SK-N-SH (cell line): ENCODE results near the gene RNF32. TPM values are rescaled to one million over a fixed set of nuclear protein-coding genes. Genes with fewer than 3 reads are reported as not detected.

Source experiments
- CTCF ChIA-PET: fragments of 300-600, 350-600 bp; formaldehyde crosslinking; extraction: SDS; loops from one replicate; lab custom pipeline; 2021; lab: Yijun Ruan, JAX
- POLR2A ChIA-PET: fragments of 350-600 bp; sonication (Branson Sonifier 250); formaldehyde crosslinking; extraction: SDS; loops from one replicate; lab custom pipeline; 2020; ENCODE audit warnings: antibody characterized with exemption, inconsistent platforms; lab: Yijun Ruan, JAX
- DNase-seq: peaks from one replicate; pipeline ENCODE4 v3.0.0; 2012
- H2AFZ ChIP-seq: fragments of 200-600 bp; sonication (generic); 2 replicates; pipeline ENCODE4 v1.8.1; 2016; ENCODE audit warnings: antibody characterized with exemption, mild to moderate bottlenecking, low read depth
- H3F3A ChIP-seq: fragments of 200-600 bp; sonication (generic); replicated peaks from 2 replicates; pipeline ENCODE3; 2016; ENCODE audit warnings: antibody characterized with exemption, mild to moderate bottlenecking; ENCODE audit not compliant: insufficient read depth
- H3K27ac ChIP-seq, 2 experiments: fragments of 200-500 bp in 1 of 2; fragments of 200-600 bp in 1 of 2; sonication (Bioruptor generic) in 1 of 2; sonication (generic), shearing (Covaris generic) in 1 of 2; 2 replicates each; pipeline versions ENCODE4 v1.5.1 to v1.6.1; 2014 to 2016; ENCODE audit warnings: low read depth in 2 of 2, inconsistent platforms in 1 of 2, low read length in 1 of 2, mild to moderate bottlenecking in 1 of 2, mixed read lengths in 1 of 2
- H3K27me3 ChIP-seq: fragments of 200-600 bp; sonication (generic), shearing (Covaris generic); 2 replicates; pipeline ENCODE4 v1.6.1; 2016; ENCODE audit warnings: mixed run types; ENCODE audit not compliant: insufficient read depth
- H3K36me3 ChIP-seq, 2 experiments: fragments of 200-500 bp in 1 of 2; fragments of 200-600 bp in 1 of 2; sonication (Bioruptor generic) in 1 of 2; sonication (generic) in 1 of 2; replicated peaks in 1 of 2; 2 replicates each; pipeline versions ENCODE3 to v1.5.1; 2014 to 2016; ENCODE audit warnings: low read length in 1 of 2, mild to moderate bottlenecking in 1 of 2; ENCODE audit not compliant: insufficient read depth in 2 of 2, control insufficient read depth in 1 of 2
- H3K4me1 ChIP-seq, 2 experiments: fragments of 200-500 bp in 1 of 2; fragments of 200-600 bp in 1 of 2; sonication (Bioruptor generic) in 1 of 2; sonication (generic), shearing (Covaris generic) in 1 of 2; 2 replicates each; pipeline versions ENCODE4 v1.5.1 to v1.6.1; 2014 to 2016; ENCODE audit warnings: low read depth in 1 of 2, low read length in 1 of 2, mixed run types in 1 of 2; ENCODE audit not compliant: insufficient read depth in 2 of 2, control insufficient read depth in 1 of 2
- H3K4me2 ChIP-seq: fragments of 200-600 bp; sonication (generic), shearing (Covaris generic); 2 replicates; pipeline ENCODE4 v1.6.1; 2017; ENCODE audit warnings: mixed run types
- H3K4me3 ChIP-seq, 2 experiments: fragments of 200-500 bp in 1 of 2; fragments of 200-600 bp in 1 of 2; sonication (Bioruptor generic) in 1 of 2; sonication (generic), shearing (Covaris generic) in 1 of 2; 2 replicates each; pipeline versions ENCODE4 v1.5.1 to v1.8.1; 2014 to 2016; ENCODE audit warnings: low read depth in 2 of 2, inconsistent platforms in 1 of 2, low read length in 1 of 2, mild to moderate bottlenecking in 1 of 2, mixed read lengths in 1 of 2, moderate library complexity in 1 of 2
- H3K79me2 ChIP-seq: fragments of 200-600 bp; sonication (generic); 2 replicates; pipeline ENCODE4 v1.8.1; 2017; ENCODE audit warnings: mild to moderate bottlenecking; ENCODE audit not compliant: insufficient read depth
- H3K9ac ChIP-seq: fragments of 200-600 bp; sonication (generic); 2 replicates; pipeline ENCODE4 v1.6.1; 2017; ENCODE audit warnings: mixed run types
- H3K9me2 ChIP-seq: fragments of 200-600 bp; sonication (generic); 2 replicates; pipeline ENCODE4 v1.6.1; 2017; ENCODE audit warnings: mixed run types
- H3K9me3 ChIP-seq: fragments of 200-600 bp; sonication (generic); 2 replicates; pipeline ENCODE4 v1.6.1; 2017; ENCODE audit warnings: mixed run types, mild to moderate bottlenecking, moderate library complexity
- H4K20me1 ChIP-seq: fragments of 200-600 bp; sonication (generic); 2 replicates; pipeline ENCODE4 v1.6.1; 2017; ENCODE audit warnings: mild to moderate bottlenecking, mixed run types; ENCODE audit not compliant: insufficient read depth
- EP300 ChIP-seq, 2 experiments: IDR thresholded peaks; 2 replicates each; pipeline versions ENCODE4 v1.4.0 to v1.6.1; 2012; ENCODE audit warnings: borderline replicate concordance in 1 of 2, low read depth in 1 of 2, low read length in 1 of 2
- EZH2phosphoT487 ChIP-seq: fragments of 200-600 bp; sonication (generic); IDR thresholded peaks from 2 replicates; pipeline ENCODE4 v1.6.1; 2017; ENCODE audit warnings: low read depth, mixed run types, mild to moderate bottlenecking, antibody characterized with exemption, moderate library complexity, borderline replicate concordance
- FOXJ3 ChIP-seq: sonication (generic); formaldehyde crosslinking; IDR thresholded peaks from 2 replicates; pipeline ENCODE4 v1.5.1; 2020; ENCODE audit warnings: mild to moderate bottlenecking, missing genetic modification reagents
- FOXM1 ChIP-seq: IDR thresholded peaks from 2 replicates; pipeline ENCODE4 v1.4.0; 2012; ENCODE audit warnings: low read depth, mild to moderate bottlenecking
- GATA2 ChIP-seq: sonication (generic); formaldehyde crosslinking; IDR thresholded peaks from 2 replicates; pipeline ENCODE4 v1.5.0; 2020; ENCODE audit warnings: mild to moderate bottlenecking, missing genetic modification reagents
- JUND ChIP-seq: IDR thresholded peaks from 2 replicates; pipeline ENCODE4 v1.4.0; 2012
- MAX ChIP-seq: IDR thresholded peaks from 2 replicates; pipeline ENCODE4 v1.4.0; 2012; ENCODE audit warnings: low read depth
- MEF2A ChIP-seq: IDR thresholded peaks from 2 replicates; pipeline ENCODE4 v1.4.0; 2012; ENCODE audit warnings: low read depth, borderline replicate concordance
- PBX3 ChIP-seq: IDR thresholded peaks from 2 replicates; pipeline ENCODE4; 2012
- POLR2AphosphoS5 ChIP-seq: IDR thresholded peaks from 2 replicates; pipeline ENCODE4 v1.6.1; 2012; ENCODE audit warnings: low read depth, low read length
- RFX5 ChIP-seq: IDR thresholded peaks from 2 replicates; pipeline ENCODE4 v1.6.1; 2012; ENCODE audit warnings: mild to moderate bottlenecking, improper control_type of control experiment, low read length
- TAF1 ChIP-seq: IDR thresholded peaks from 2 replicates; pipeline ENCODE4 v1.6.1; 2012; ENCODE audit warnings: low read depth, mild to moderate bottlenecking, low read length, moderate library complexity, borderline replicate concordance
- TCF12 ChIP-seq: IDR thresholded peaks from 2 replicates; pipeline ENCODE4 v1.4.0; 2012
- TEAD4 ChIP-seq: IDR thresholded peaks from 2 replicates; pipeline ENCODE4 v1.4.0; 2012; ENCODE audit warnings: mild to moderate bottlenecking, borderline replicate concordance; ENCODE audit not compliant: insufficient read depth
- WGBS: methylation state at CpG from one replicate; pipeline ENCODE4 v1.1.6; 2017; ENCODE audit warnings: low lambda C conversion rate; 5-methylcytosine and 5-hydroxymethylcytosine counted together
- polyA plus RNA-seq, 3 experiments: library from polyadenylated mRNA; depleted of rRNA; stranded (reverse); fragments of >200 nt; gene quantifications; 2 replicates each; pipeline ENCODE4 v1.2.3, GENCODE V29; 2012
- TF ChIP-seq, protein P1 (sequence below): fragments of 150-350 bp; IDR thresholded peaks from 2 replicates; pipeline ENCODE4 v1.6.1; 2016; ENCODE audit warnings: mild to moderate bottlenecking, low read depth, low read length
- TF ChIP-seq, protein P2 (sequence below): fragments of 150-350 bp; IDR thresholded peaks from 2 replicates; pipeline ENCODE4 v1.6.1; 2017; ENCODE audit warnings: antibody characterized with exemption, low read length, low read depth, borderline replicate concordance

Gene RNF32
- polyA plus RNA-seq, 1 of the 3 experiments (the other 2 are of a cell fraction) = 2.3 TPM

- 70% methylated on average over 15 of the region's 15 CpGs for WGBS
- CTCF ChIA-PET = interaction anchor here (1.3 kb wide), 1 partner anchor 9 kb away, joined by 3 read pairs; no protein-coding TSS in a partner anchor
- no peak for DNase-seq
Observed at GRCh38 chr7:156604311-156604710, 36.3 kb upstream of the RNF32 start.

DNA sequence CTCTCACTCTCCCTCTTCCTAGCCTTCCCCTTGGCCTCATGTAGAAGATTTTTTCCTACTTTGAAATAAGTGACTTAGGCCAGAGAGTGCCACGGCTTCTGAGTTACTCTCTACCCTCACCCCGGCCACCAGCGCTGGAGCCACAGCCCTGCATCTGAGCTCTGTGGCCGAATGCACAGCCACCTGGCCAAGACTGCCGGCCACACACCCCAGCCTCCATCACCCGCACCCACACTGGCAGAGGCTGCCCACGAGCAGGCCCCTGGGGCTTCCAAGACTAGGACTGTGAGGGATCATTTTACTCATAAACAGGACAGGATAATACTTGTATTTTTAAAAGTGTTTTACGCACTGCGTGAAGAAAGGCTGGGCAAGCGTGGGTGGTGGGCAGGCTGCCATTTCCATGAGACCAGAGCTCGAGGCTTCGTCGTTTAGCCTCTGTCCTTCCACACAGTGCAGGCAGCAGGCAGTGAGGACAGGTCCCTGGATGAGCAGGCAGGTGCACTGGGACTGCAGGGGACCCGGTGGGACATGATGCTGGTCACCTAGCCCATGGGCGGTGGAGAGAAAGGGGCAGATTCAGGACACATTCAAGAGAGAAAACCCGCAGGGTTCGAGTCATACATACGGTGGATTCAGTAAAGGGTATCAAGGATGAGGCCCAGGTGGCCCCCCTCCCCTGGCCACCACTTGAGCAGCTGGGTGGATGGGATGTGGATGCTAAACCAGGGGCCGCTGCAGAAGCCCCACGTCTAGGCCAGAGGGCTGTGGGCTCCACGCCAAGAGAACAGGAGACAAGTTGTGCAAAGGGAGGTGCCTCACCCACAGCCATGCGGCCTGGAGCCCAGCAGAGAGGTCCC, 35.5 kb upstream of the RNF32 start:
- Histone ChIP-seq H3K4me3 (no peak overlapping the region), H3K9me3 (no peaks in the 10 kb centered on the region), H3K79me2 (no peaks in the 10 kb centered on the region), H3K36me3 (no peaks in the 10 kb centered on the region), H3K4me1 (peaks cover 0 to 6% of the 10 kb centered on the region in 2 experiments; a peak in 1 of 4 replicates), H2AFZ (no peak overlapping the region), H3K27ac (no peak overlapping the region), H3K9me2 (no peaks in the 10 kb centered on the region), H3K27me3 (peaks cover 13% of the 10 kb centered on the region; the same call in 1 of the 2 replicates), H3F3A (no peaks in the 10 kb centered on the region), H3K4me2 (no peak overlapping the region), H3K9ac (no peak overlapping the region), H4K20me1 (no peaks in the 10 kb centered on the region)
- POLR2A ChIA-PET = no interaction called here
- CTCF ChIA-PET = no interaction called here
- DNase-seq = peak; percentile 39
- WGBS = 74% methylated on average over 22 of the region's 22 CpGs
- TF ChIP-seq RFX5 = no peak
- no peak for TF ChIP-seq JUND
- no peak for TF ChIP-seq FOXJ3 (CRISPR knock-in tag)
- TF ChIP-seq TCF12 = no peak
- TF ChIP-seq, protein P1, sequence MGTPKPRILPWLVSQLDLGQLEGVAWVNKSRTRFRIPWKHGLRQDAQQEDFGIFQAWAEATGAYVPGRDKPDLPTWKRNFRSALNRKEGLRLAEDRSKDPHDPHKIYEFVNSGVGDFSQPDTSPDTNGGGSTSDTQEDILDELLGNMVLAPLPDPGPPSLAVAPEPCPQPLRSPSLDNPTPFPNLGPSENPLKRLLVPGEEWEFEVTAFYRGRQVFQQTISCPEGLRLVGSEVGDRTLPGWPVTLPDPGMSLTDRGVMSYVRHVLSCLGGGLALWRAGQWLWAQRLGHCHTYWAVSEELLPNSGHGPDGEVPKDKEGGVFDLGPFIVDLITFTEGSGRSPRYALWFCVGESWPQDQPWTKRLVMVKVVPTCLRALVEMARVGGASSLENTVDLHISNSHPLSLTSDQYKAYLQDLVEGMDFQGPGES = no peak
- no peak for TF ChIP-seq TEAD4
- no peak for TF ChIP-seq EP300 (IDR thresholded peaks at IDR 0.05; ENCODE audit: borderline replicate concordance in 1 of 2, low read depth in 1 of 2, low read length in 1 of 2)
- TF ChIP-seq, protein P2, sequence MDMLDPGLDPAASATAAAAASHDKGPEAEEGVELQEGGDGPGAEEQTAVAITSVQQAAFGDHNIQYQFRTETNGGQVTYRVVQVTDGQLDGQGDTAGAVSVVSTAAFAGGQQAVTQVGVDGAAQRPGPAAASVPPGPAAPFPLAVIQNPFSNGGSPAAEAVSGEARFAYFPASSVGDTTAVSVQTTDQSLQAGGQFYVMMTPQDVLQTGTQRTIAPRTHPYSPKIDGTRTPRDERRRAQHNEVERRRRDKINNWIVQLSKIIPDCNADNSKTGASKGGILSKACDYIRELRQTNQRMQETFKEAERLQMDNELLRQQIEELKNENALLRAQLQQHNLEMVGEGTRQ = no peak
- no peak for TF ChIP-seq TAF1
- no peak for TF ChIP-seq PBX3

More at GRCh38 chr7:156604311-156604710, 36.3 kb upstream of the RNF32 start:
- Histone ChIP-seq H3K4me1 (peaks cover 0 to 6% of the 10 kb centered on the region in 2 experiments; a peak in 1 of 4 replicates), H3K27ac (no peak overlapping the region), H3F3A (no peaks in the 10 kb centered on the region), H3K9me2 (no peaks in the 10 kb centered on the region), H3K4me2 (no peak overlapping the region), H2AFZ (no peak overlapping the region), H3K79me2 (no peaks in the 10 kb centered on the region), H3K9ac (no peak overlapping the region), H3K9me3 (no peaks in the 10 kb centered on the region), H4K20me1 (no peaks in the 10 kb centered on the region), H3K27me3 (peaks cover 13% of the 10 kb centered on the region; the same call in 1 of the 2 replicates), H3K36me3 (no peaks in the 10 kb centered on the region), H3K4me3 (no peak overlapping the region)
- POLR2A ChIA-PET = no interaction called here
- TF ChIP-seq FOXM1 = no peak
- TF ChIP-seq POLR2AphosphoS5 = no peak
- no peak for TF ChIP-seq MEF2A
- TF ChIP-seq MAX = no peak
- no peak for TF ChIP-seq GATA2 (CRISPR knock-in tag)
- no peak for TF ChIP-seq EZH2phosphoT487
